ENCODE data around the gene CFAP74.

DNA sequence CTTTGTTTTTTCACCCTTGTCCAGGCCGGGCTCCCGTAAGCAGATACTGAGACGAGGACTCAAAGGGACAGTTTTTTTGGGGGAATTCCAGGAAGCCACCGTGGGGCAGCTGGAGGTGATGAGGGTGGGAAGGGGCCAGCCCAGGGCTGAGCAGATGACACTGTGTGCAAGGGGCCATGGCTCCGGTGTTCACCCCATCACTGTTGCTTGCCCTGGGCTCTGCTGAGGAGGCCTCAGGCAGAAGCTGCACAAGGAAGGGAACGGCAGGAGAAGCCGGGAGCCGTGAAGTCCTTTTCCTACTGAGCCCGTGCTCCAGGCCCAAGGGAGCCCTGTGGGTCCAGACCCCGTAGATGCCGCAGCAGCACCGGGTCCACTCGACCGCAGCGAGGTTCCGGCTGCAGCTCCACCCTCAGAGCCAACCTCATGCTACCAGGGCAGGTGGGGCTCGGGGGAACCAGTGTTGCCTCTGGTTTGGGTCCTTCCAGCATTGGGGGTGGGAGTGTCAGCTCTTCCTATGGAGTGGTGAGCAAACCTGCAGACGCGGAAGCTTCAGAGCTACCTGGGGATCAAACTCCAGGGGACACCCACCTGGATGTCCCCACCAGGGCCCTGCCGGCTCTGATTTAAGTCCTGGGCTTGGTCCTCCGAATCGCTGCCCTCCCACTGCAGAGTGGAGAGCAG is 92.8 kb downstream of the CFAP74 start:
- TF ChIP-seq POLR2A (IDR thresholded peaks at IDR 0.05): no peak
- no peak for TF ChIP-seq CTCF (IDR thresholded peaks at IDR 0.05)
- no peak for TF ChIP-seq POLR2AphosphoS5 (IDR thresholded peaks at IDR 0.05)
